ENCODE measurements around the gene PFN2.
A peak's percentile ranks its signal among the peaks of the same experiment; 100 is the strongest.

PFN2 gene, protein sequence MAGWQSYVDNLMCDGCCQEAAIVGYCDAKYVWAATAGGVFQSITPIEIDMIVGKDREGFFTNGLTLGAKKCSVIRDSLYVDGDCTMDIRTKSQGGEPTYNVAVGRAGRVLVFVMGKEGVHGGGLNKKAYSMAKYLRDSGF

DNA sequence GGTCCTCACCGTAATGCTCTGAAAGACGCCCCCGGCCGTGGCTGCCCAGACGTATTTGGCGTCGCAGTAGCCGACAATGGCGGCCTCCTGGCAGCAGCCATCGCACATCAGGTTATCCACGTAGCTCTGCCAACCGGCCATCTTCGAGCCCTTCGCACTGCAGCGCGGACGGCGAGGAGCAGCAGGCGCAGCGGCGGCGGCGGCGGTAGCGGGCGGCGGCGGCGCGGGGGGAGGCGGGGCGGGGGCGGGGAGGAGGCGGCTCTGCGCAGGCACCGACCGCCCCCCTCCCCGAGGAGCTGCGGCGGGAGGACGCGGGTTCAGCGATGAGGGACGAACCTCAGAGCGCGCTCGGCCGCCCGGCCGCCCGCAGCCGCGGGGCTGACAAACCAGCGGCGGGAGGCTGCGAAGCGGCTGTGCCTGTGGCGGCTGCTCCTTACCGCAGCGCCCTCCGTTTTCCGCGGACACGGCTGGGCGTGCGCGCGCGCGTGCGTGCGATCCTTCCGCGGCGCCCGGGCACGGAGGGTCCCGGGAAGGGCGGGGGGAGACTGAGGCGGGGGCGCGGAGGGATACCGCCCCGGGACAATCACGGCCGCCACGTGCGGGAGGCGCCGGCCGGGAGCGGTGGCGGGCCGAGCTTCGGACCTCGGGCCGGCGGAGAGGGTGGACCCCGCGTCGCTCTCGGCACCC is at the start of gene PFN2:
TSS of gene PFN2 (minus strand) at position 180 of the 687 bp plus-strand sequence. CDS start at position 141, 39 bp downstream.
- TF ChIP-seq, protein P1, sequence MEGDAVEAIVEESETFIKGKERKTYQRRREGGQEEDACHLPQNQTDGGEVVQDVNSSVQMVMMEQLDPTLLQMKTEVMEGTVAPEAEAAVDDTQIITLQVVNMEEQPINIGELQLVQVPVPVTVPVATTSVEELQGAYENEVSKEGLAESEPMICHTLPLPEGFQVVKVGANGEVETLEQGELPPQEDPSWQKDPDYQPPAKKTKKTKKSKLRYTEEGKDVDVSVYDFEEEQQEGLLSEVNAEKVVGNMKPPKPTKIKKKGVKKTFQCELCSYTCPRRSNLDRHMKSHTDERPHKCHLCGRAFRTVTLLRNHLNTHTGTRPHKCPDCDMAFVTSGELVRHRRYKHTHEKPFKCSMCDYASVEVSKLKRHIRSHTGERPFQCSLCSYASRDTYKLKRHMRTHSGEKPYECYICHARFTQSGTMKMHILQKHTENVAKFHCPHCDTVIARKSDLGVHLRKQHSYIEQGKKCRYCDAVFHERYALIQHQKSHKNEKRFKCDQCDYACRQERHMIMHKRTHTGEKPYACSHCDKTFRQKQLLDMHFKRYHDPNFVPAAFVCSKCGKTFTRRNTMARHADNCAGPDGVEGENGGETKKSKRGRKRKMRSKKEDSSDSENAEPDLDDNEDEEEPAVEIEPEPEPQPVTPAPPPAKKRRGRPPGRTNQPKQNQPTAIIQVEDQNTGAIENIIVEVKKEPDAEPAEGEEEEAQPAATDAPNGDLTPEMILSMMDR (IDR thresholded peaks at IDR 0.05; ENCODE audit: insufficient read depth, low read depth, low read length, missing control alignments) = no peak
- DNase-seq (ENCODE audit: low read depth) = peak; percentile 89
- peak within 1 kb of the TSS; percentile 94 for H3K4me3 ChIP-seq (ENCODE audit: low read depth, low read length)

DNA sequence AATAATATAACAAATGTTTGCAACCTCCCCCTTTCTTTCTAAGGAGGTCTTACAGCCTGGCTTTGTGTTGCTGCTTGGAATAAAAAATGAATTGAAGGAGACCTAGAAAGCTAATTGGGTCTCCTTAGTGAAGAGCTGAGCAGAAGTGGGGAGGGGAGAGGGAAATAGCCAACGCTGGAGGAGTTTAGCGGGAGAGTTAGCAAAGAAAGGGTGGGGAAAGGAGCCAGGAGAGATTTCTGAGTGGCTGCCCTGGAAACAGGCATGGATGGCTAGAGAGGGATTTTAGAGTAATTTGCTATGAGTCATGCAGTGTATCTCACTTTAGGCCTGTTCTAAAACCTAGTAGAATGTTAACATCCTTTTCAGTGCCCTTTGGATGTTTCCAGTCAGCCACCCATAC is 45.2 kb upstream of the PFN2 start:
- TF ChIP-seq, protein P1 (IDR thresholded peaks at IDR 0.05; ENCODE audit: insufficient read depth, low read depth, low read length, missing control alignments) = no peak
- DNase-seq (ENCODE audit: low read depth) = no peak
- no peak overlapping the region for H3K4me3 ChIP-seq (ENCODE audit: low read depth, low read length)

DNA sequence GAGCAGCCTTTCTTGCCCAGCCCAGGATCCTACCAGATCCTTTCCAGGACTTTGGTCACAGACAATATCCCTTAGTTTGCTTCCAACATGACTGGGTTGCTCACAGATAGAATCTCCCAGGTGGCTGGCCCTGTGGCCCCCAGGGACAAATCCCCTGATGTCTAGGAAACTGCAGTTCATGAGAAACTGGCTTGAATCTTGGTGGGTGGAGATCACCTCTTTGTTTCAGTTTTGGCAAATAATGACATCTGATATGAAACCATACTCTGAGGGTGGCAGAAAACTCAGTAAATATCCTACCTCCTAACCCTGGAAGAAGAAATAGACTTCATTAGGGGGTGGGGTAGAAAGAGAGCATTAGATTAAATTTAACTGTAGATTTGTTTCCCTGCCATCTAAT is 44.1 kb upstream of the PFN2 start:
- peak; percentile 43 for DNase-seq (ENCODE audit: low read depth)
- TF ChIP-seq, protein P1 (IDR thresholded peaks at IDR 0.05; ENCODE audit: insufficient read depth, low read depth, low read length, missing control alignments) = no peak
- H3K4me3 ChIP-seq (ENCODE audit: low read depth, low read length) = no peak overlapping the region

DNA sequence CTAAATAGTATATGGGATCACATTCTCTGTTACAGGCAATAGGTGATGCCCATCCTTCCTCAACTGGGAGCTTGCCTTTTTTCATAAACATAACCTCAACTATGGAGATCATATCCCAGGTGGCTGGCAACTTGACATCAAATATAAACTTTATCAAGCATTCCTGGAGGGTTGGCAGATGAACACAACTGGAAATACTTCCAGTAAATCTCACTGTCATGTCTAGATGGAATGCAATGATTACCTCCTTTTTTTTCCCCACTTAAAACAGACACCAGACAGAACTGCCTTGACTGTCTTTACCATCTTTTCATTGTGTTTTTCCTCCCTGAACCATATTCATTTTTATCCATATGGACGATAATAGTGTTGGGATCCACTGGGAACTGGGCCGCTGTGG is 43.1 kb upstream of the PFN2 start:
- no peak overlapping the region for H3K4me3 ChIP-seq (ENCODE audit: low read depth, low read length)
- no peak for DNase-seq (ENCODE audit: low read depth)
- TF ChIP-seq, protein P1 (IDR thresholded peaks at IDR 0.05; ENCODE audit: insufficient read depth, low read depth, low read length, missing control alignments) = no peak

DNA sequence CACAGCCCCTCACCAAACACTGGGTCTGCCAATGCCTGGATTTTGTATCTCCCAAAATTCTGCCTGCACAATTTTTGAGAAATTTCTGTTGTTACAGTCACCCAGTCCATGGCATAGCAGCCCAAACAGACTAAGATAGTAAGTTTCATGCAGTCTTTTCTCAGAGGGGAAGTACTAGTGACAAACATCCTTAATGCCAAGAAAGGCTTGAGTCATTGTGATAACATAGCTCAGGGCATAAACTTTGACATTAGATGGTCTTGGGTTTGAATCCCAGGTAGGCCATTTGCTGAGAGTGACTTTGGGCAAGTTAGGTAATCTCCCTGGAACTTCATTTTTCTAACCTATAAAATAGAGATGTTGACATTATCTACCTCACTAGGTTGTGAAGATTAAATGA is 36.1 kb upstream of the PFN2 start:
- TF ChIP-seq, protein P1 (IDR thresholded peaks at IDR 0.05; ENCODE audit: insufficient read depth, low read depth, low read length, missing control alignments) = no peak
- H3K4me3 ChIP-seq (ENCODE audit: low read depth, low read length) = no peak overlapping the region

DNA sequence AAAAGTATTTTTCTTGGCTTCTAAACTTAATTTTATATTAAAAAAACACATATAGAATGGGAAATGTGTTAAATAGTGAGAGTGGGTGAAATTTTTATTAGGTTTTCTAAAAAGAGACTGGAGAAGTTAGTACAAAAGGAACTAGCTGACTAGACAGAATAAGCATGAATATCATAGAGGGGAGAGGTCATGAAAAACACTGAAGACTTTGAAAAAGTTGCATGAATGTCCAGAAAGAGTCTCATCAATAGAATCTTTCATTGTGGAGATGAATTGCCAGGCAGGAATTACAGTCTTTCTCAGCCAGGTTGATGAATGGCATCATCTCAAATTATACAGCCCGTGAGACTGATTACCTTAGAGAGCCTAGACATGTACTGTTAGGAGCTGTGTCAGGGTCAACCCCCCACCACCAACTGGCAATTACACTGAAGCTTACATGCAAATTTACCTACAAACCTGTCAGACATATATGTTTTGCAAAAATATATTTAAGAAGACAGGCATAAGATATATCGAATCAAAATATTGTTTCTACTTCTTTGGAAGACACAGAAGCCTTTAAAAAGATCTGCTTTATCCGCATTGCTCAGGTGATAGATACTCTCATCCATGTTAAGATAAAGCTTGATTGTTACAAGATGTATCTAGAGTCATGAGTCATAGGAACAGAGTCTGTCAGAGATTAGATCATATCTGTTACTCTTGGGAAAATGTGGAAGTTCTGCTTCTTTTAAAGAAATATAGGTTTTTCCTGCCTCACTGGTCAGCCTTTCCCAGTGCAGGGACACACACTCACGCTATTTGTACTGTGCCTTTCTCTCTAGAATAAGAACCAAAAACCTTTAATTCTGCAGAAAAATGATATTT is 34.8 kb upstream of the PFN2 start:
- H3K4me3 ChIP-seq (ENCODE audit: low read depth, low read length) = no peak overlapping the region
- no peak for DNase-seq (ENCODE audit: low read depth)
- TF ChIP-seq, protein P1 (IDR thresholded peaks at IDR 0.05; ENCODE audit: insufficient read depth, low read depth, low read length, missing control alignments) = no peak

More for the DNA sequence above, 36.1 kb upstream of the PFN2 start:
- DNase-seq (ENCODE audit: low read depth) = no peak

Data from GM12865 (cell line).